ENCODE measurements around the gene ASCL1.

DNA sequence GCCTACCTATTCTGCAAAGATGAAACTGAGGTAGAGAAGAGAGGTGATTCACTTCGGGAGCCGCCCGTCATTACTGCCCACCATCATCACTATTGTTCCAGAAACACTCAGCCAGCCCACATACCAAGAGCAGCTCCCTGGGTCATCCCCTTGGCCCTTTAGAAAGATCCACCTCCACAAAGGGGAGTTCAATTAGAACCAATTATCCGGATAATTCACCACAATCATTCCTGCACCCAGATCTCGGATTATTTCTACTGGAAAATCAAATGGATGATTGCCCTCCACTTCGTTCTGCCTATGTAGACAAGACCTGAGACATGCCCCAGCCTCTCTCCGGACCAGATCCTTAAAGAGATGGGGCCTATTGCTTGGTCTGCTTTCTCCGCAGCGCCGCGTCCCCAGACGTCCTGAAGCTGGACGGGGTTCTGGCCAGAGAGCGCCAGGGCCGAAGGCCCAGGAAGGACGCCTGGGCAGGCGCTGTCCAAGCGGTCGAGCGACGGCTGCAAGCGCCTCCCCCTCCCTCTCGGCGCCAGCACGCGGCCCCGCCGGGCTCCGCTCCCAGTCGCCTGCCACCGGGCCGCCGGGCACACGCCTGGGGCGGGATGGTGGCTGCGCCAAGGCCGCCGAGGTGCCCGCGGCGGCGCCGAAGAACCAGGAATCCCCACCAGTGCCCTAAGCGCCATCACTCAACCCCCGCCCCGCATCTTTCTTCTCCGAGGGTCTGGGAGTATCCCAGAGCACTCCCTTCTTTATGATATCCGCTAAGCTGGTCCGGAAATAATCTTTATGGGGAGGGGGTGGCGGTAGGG lies 1.3 kb upstream of the ASCL1 start:
- TF ChIP-seq, protein P1, sequence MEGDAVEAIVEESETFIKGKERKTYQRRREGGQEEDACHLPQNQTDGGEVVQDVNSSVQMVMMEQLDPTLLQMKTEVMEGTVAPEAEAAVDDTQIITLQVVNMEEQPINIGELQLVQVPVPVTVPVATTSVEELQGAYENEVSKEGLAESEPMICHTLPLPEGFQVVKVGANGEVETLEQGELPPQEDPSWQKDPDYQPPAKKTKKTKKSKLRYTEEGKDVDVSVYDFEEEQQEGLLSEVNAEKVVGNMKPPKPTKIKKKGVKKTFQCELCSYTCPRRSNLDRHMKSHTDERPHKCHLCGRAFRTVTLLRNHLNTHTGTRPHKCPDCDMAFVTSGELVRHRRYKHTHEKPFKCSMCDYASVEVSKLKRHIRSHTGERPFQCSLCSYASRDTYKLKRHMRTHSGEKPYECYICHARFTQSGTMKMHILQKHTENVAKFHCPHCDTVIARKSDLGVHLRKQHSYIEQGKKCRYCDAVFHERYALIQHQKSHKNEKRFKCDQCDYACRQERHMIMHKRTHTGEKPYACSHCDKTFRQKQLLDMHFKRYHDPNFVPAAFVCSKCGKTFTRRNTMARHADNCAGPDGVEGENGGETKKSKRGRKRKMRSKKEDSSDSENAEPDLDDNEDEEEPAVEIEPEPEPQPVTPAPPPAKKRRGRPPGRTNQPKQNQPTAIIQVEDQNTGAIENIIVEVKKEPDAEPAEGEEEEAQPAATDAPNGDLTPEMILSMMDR (IDR thresholded peaks at IDR 0.05), result peak; percentile 2
- peak; percentile 69 for TF ChIP-seq EZH2phosphoT487 (IDR thresholded peaks at IDR 0.05)

All from neural progenitor cell (in vitro differentiated cells).